SU-DHL-6 (cell line): ENCODE data around the gene TEX19.

Source experiments
- H2AFZ ChIP-seq: fragments of 200-600 bp; sonication (generic); 2 replicates; pipeline ENCODE4 v1.6.1; 2014; ENCODE audit warnings: low read depth, mild to moderate bottlenecking, moderate library complexity, mixed read lengths, antibody characterized with exemption, low read length; ENCODE audit not compliant: severe bottlenecking
- H3F3A ChIP-seq: fragments of 200-600 bp; shearing (Covaris generic); 2 replicates; pipeline ENCODE4 v1.6.0; 2016; ENCODE audit warnings: antibody characterized with exemption, mild to moderate bottlenecking; ENCODE audit not compliant: insufficient read depth
- H3K27ac ChIP-seq: fragments of 200-600 bp; sonication (generic); 2 replicates; pipeline ENCODE4 v1.5.1; 2016; ENCODE audit warnings: low read depth, mild to moderate bottlenecking, low read length, moderate library complexity, mixed read lengths
- H3K27me3 ChIP-seq: fragments of 200-600 bp; sonication (generic), shearing (Covaris generic); 2 replicates; pipeline ENCODE4 v1.6.0; 2014; ENCODE audit warnings: mild to moderate bottlenecking, low read length
- H3K36me3 ChIP-seq: fragments of 200-600 bp; sonication (generic); 2 replicates; pipeline ENCODE4 v1.6.1; 2014; ENCODE audit warnings: mild to moderate bottlenecking, low read length, mixed read lengths
- H3K4me2 ChIP-seq: fragments of 300-600, 200-600 bp; shearing (Covaris generic), sonication (generic); 2 replicates; pipeline ENCODE4 v1.6.0; 2014; ENCODE audit warnings: low read length, low read depth, mild to moderate bottlenecking; ENCODE audit not compliant: poor library complexity, severe bottlenecking
- H3K4me3 ChIP-seq: fragments of 200-600 bp; sonication (generic); 2 replicates; pipeline ENCODE4 v1.5.1; 2014; ENCODE audit warnings: antibody characterized with exemption, low read length, mild to moderate bottlenecking, mixed read lengths; ENCODE audit not compliant: insufficient read depth, poor library complexity, severe bottlenecking
- H3K79me2 ChIP-seq: fragments of 200-600 bp; sonication (generic); 2 replicates; pipeline ENCODE4 v1.6.1; 2014; ENCODE audit warnings: mild to moderate bottlenecking, low read length, moderate library complexity; ENCODE audit not compliant: insufficient read depth
- H3K9ac ChIP-seq: fragments of 200-600 bp; sonication (generic); 2 replicates; pipeline ENCODE4 v1.7.0; 2014; ENCODE audit warnings: mild to moderate bottlenecking, low read length
- H3K9me2 ChIP-seq: fragments of 200-600 bp; sonication (generic); replicated peaks from 2 replicates; pipeline ENCODE4 v1.6.1; 2014; ENCODE audit warnings: low read length; ENCODE audit not compliant: insufficient read depth
- H3K9me3 ChIP-seq: fragments of 200-600 bp; sonication (generic); 2 replicates; pipeline ENCODE4 v1.6.1; 2014; ENCODE audit warnings: low read length, mixed read lengths; ENCODE audit not compliant: insufficient read depth
- H4K20me1 ChIP-seq: fragments of 200-600 bp; sonication (generic); 2 replicates; pipeline ENCODE4 v1.6.1; 2014; ENCODE audit warnings: low read depth, mild to moderate bottlenecking, antibody characterized with exemption, low read length, moderate library complexity, mixed read lengths
- CTCF ChIP-seq: fragments of 200-600 bp; sonication (generic); IDR thresholded peaks from one replicate; pipeline ENCODE4 v1.5.1; 2017; ENCODE audit warnings: antibody characterized with exemption, mild to moderate bottlenecking, low read length, moderate library complexity; ENCODE audit not compliant: insufficient read depth, poor library complexity, severe bottlenecking
- EZH2phosphoT487 ChIP-seq: fragments of 200-600 bp; sonication (generic), shearing (Covaris generic); conservative IDR thresholded peaks from 2 replicates; pipeline ENCODE4 v1.6.1; 2018; ENCODE audit warnings: mild to moderate bottlenecking, antibody characterized with exemption, low read length, moderate library complexity, mixed read lengths

TEX19 gene

GRCh38 chr17:82324566-82325285, 34.3 kb upstream of the TEX19 start:
- H3K9ac ChIP-seq, result no peak overlapping the region
- H3F3A ChIP-seq, result no peaks in the 10 kb centered on the region
- TF ChIP-seq EZH2phosphoT487, result no peak
- no peak for TF ChIP-seq CTCF
- no peak overlapping the region for H3K4me2 ChIP-seq
- no peaks in the 10 kb centered on the region for H4K20me1 ChIP-seq
- H3K27me3 ChIP-seq, result no peaks in the 10 kb centered on the region
- no peak overlapping the region for H2AFZ ChIP-seq
- no peak overlapping the region for H3K27ac ChIP-seq
- H3K79me2 ChIP-seq, result no peaks in the 10 kb centered on the region
- no peaks in the 10 kb centered on the region for H3K36me3 ChIP-seq
- no peak overlapping the region for H3K4me3 ChIP-seq
- no peaks in the 10 kb centered on the region for H3K9me2 ChIP-seq
- no peaks in the 10 kb centered on the region for H3K9me3 ChIP-seq

GRCh38 chr17:82325286-82326180, 33.5 kb upstream of the TEX19 start:
- Histone ChIP-seq H3K27me3 (no peaks in the 10 kb centered on the region), H3K36me3 (no peaks in the 10 kb centered on the region), H3K4me3 (no peak overlapping the region), H3F3A (no peaks in the 10 kb centered on the region), H3K9ac (no peak overlapping the region), H3K9me3 (no peaks in the 10 kb centered on the region), H2AFZ (no peak overlapping the region), H4K20me1 (no peaks in the 10 kb centered on the region), H3K4me2 (no peak overlapping the region), H3K9me2 (no peaks in the 10 kb centered on the region), H3K27ac (no peak overlapping the region), H3K79me2 (no peaks in the 10 kb centered on the region)
- TF ChIP-seq CTCF, result no peak
- no peak for TF ChIP-seq EZH2phosphoT487

GRCh38 chr17:82327289-82327688, 31.8 kb upstream of the TEX19 start:
- Histone ChIP-seq H3K79me2 (no peaks in the 10 kb centered on the region), H3K9ac (no peak overlapping the region)
- TF ChIP-seq EZH2phosphoT487, result no peak
- TF ChIP-seq CTCF, result no peak

More at GRCh38 chr17:82327289-82327688, 31.8 kb upstream of the TEX19 start:
- Histone ChIP-seq H3K9me3 (no peaks in the 10 kb centered on the region), H3K4me2 (no peak overlapping the region), H3K27ac (no peak overlapping the region), H3K36me3 (no peaks in the 10 kb centered on the region), H3K9me2 (no peaks in the 10 kb centered on the region), H3K27me3 (no peaks in the 10 kb centered on the region), H3K4me3 (no peak overlapping the region), H2AFZ (no peak overlapping the region), H3F3A (no peaks in the 10 kb centered on the region), H4K20me1 (no peaks in the 10 kb centered on the region)
